SK-N-SH (cell line): Measurements from ENCODE around the gene FGGY. TPM values are rescaled to one million over a fixed set of nuclear protein-coding genes. Genes with fewer than 3 reads are reported as not detected.

Experiments
- CTCF ChIA-PET: fragments of 300-600, 350-600 bp; formaldehyde crosslinking; extraction: SDS; loops from one replicate; lab custom pipeline; 2021; lab: Yijun Ruan, JAX
- POLR2A ChIA-PET: fragments of 350-600 bp; sonication (Branson Sonifier 250); formaldehyde crosslinking; extraction: SDS; loops from one replicate; lab custom pipeline; 2020; ENCODE audit warnings: antibody characterized with exemption, inconsistent platforms; lab: Yijun Ruan, JAX
- DNase-seq: peaks from one replicate; pipeline ENCODE4 v3.0.0; 2012
- H2AFZ ChIP-seq: fragments of 200-600 bp; sonication (generic); 2 replicates; pipeline ENCODE4 v1.8.1; 2016; ENCODE audit warnings: antibody characterized with exemption, mild to moderate bottlenecking, low read depth
- H3F3A ChIP-seq: fragments of 200-600 bp; sonication (generic); replicated peaks from 2 replicates; pipeline ENCODE3; 2016; ENCODE audit warnings: antibody characterized with exemption, mild to moderate bottlenecking; ENCODE audit not compliant: insufficient read depth
- H3K27ac ChIP-seq, 2 experiments: fragments of 200-500 bp in 1 of 2; fragments of 200-600 bp in 1 of 2; sonication (Bioruptor generic) in 1 of 2; sonication (generic), shearing (Covaris generic) in 1 of 2; 2 replicates each; pipeline versions ENCODE4 v1.5.1 to v1.6.1; 2014 to 2016; ENCODE audit warnings: low read depth in 2 of 2, inconsistent platforms in 1 of 2, low read length in 1 of 2, mild to moderate bottlenecking in 1 of 2, mixed read lengths in 1 of 2
- H3K27me3 ChIP-seq: fragments of 200-600 bp; sonication (generic), shearing (Covaris generic); 2 replicates; pipeline ENCODE4 v1.6.1; 2016; ENCODE audit warnings: mixed run types; ENCODE audit not compliant: insufficient read depth
- H3K36me3 ChIP-seq, 2 experiments: fragments of 200-500 bp in 1 of 2; fragments of 200-600 bp in 1 of 2; sonication (Bioruptor generic) in 1 of 2; sonication (generic) in 1 of 2; replicated peaks in 1 of 2; 2 replicates each; pipeline versions ENCODE3 to v1.5.1; 2014 to 2016; ENCODE audit warnings: low read length in 1 of 2, mild to moderate bottlenecking in 1 of 2; ENCODE audit not compliant: insufficient read depth in 2 of 2, control insufficient read depth in 1 of 2
- H3K4me1 ChIP-seq, 2 experiments: fragments of 200-500 bp in 1 of 2; fragments of 200-600 bp in 1 of 2; sonication (Bioruptor generic) in 1 of 2; sonication (generic), shearing (Covaris generic) in 1 of 2; 2 replicates each; pipeline versions ENCODE4 v1.5.1 to v1.6.1; 2014 to 2016; ENCODE audit warnings: low read depth in 1 of 2, low read length in 1 of 2, mixed run types in 1 of 2; ENCODE audit not compliant: insufficient read depth in 2 of 2, control insufficient read depth in 1 of 2
- H3K4me2 ChIP-seq: fragments of 200-600 bp; sonication (generic), shearing (Covaris generic); 2 replicates; pipeline ENCODE4 v1.6.1; 2017; ENCODE audit warnings: mixed run types
- H3K4me3 ChIP-seq, 2 experiments: fragments of 200-500 bp in 1 of 2; fragments of 200-600 bp in 1 of 2; sonication (Bioruptor generic) in 1 of 2; sonication (generic), shearing (Covaris generic) in 1 of 2; 2 replicates each; pipeline versions ENCODE4 v1.5.1 to v1.8.1; 2014 to 2016; ENCODE audit warnings: low read depth in 2 of 2, inconsistent platforms in 1 of 2, low read length in 1 of 2, mild to moderate bottlenecking in 1 of 2, mixed read lengths in 1 of 2, moderate library complexity in 1 of 2
- H3K79me2 ChIP-seq: fragments of 200-600 bp; sonication (generic); 2 replicates; pipeline ENCODE4 v1.8.1; 2017; ENCODE audit warnings: mild to moderate bottlenecking; ENCODE audit not compliant: insufficient read depth
- H3K9ac ChIP-seq: fragments of 200-600 bp; sonication (generic); 2 replicates; pipeline ENCODE4 v1.6.1; 2017; ENCODE audit warnings: mixed run types
- H3K9me2 ChIP-seq: fragments of 200-600 bp; sonication (generic); 2 replicates; pipeline ENCODE4 v1.6.1; 2017; ENCODE audit warnings: mixed run types
- H3K9me3 ChIP-seq: fragments of 200-600 bp; sonication (generic); 2 replicates; pipeline ENCODE4 v1.6.1; 2017; ENCODE audit warnings: mixed run types, mild to moderate bottlenecking, moderate library complexity
- H4K20me1 ChIP-seq: fragments of 200-600 bp; sonication (generic); 2 replicates; pipeline ENCODE4 v1.6.1; 2017; ENCODE audit warnings: mild to moderate bottlenecking, mixed run types; ENCODE audit not compliant: insufficient read depth
- ELF1 ChIP-seq: IDR thresholded peaks from 2 replicates; pipeline ENCODE4 v1.4.0; 2012
- EP300 ChIP-seq, 2 experiments: IDR thresholded peaks; 2 replicates each; pipeline versions ENCODE4 v1.4.0 to v1.6.1; 2012; ENCODE audit warnings: borderline replicate concordance in 1 of 2, low read depth in 1 of 2, low read length in 1 of 2
- FOSL2 ChIP-seq: IDR thresholded peaks from 2 replicates; pipeline ENCODE4 v1.4.0; 2012; ENCODE audit warnings: low read depth, mild to moderate bottlenecking, moderate library complexity, borderline replicate concordance
- GABPA ChIP-seq: IDR thresholded peaks from 2 replicates; pipeline ENCODE4 v1.4.0; 2012; ENCODE audit warnings: low read depth, mild to moderate bottlenecking
- GATA2 ChIP-seq: sonication (generic); formaldehyde crosslinking; IDR thresholded peaks from 2 replicates; pipeline ENCODE4 v1.5.0; 2020; ENCODE audit warnings: mild to moderate bottlenecking, missing genetic modification reagents
- MEF2A ChIP-seq: IDR thresholded peaks from 2 replicates; pipeline ENCODE4 v1.4.0; 2012; ENCODE audit warnings: low read depth, borderline replicate concordance
- MXI1 ChIP-seq: IDR thresholded peaks from 2 replicates; pipeline ENCODE4 v1.6.1; 2012; ENCODE audit warnings: mild to moderate bottlenecking, low read depth, low read length, improper control_type of control experiment
- NFIC ChIP-seq: IDR thresholded peaks from 2 replicates; pipeline ENCODE4 v1.4.0; 2012; ENCODE audit warnings: borderline replicate concordance
- POLR2AphosphoS5 ChIP-seq: IDR thresholded peaks from 2 replicates; pipeline ENCODE4 v1.6.1; 2012; ENCODE audit warnings: low read depth, low read length
- RAD21 ChIP-seq: IDR thresholded peaks from 2 replicates; pipeline ENCODE4 v1.6.1; 2012; ENCODE audit warnings: mild to moderate bottlenecking, low read length
- RCOR1 ChIP-seq: fragments of 150-350 bp; IDR thresholded peaks from 2 replicates; pipeline ENCODE4 v1.6.1; 2017; ENCODE audit warnings: antibody characterized with exemption, low read length
- RFX5 ChIP-seq: IDR thresholded peaks from 2 replicates; pipeline ENCODE4 v1.6.1; 2012; ENCODE audit warnings: mild to moderate bottlenecking, improper control_type of control experiment, low read length
- RXRA ChIP-seq: IDR thresholded peaks from 2 replicates; pipeline ENCODE4 v1.4.0; 2012; ENCODE audit warnings: low read depth, mild to moderate bottlenecking, borderline replicate concordance
- TEAD4 ChIP-seq: IDR thresholded peaks from 2 replicates; pipeline ENCODE4 v1.4.0; 2012; ENCODE audit warnings: mild to moderate bottlenecking, borderline replicate concordance; ENCODE audit not compliant: insufficient read depth
- WGBS: methylation state at CpG from one replicate; pipeline ENCODE4 v1.1.6; 2017; ENCODE audit warnings: low lambda C conversion rate; 5-methylcytosine and 5-hydroxymethylcytosine counted together
- polyA plus RNA-seq, 3 experiments: library from polyadenylated mRNA; depleted of rRNA; stranded (reverse); fragments of >200 nt; gene quantifications; 2 replicates each; pipeline ENCODE4 v1.2.3, GENCODE V29; 2012
- TF ChIP-seq, protein P1 (sequence below): IDR thresholded peaks from 2 replicates; pipeline ENCODE4 v1.6.1; 2012; ENCODE audit warnings: mild to moderate bottlenecking, low read depth, low read length, moderate library complexity
- TF ChIP-seq, protein P2 (sequence below): IDR thresholded peaks from 2 replicates; pipeline ENCODE4 v1.4.0; 2012; ENCODE audit warnings: low read depth
- TF ChIP-seq, protein P3 (sequence below): IDR thresholded peaks from 2 replicates; pipeline ENCODE4 v1.4.0; 2012; ENCODE audit warnings: low read depth, borderline replicate concordance
- TF ChIP-seq, protein P4 (sequence below): fragments of 150-350 bp; IDR thresholded peaks from 2 replicates; pipeline ENCODE4 v1.6.1; 2017; ENCODE audit warnings: antibody characterized with exemption, low read length, low read depth, borderline replicate concordance
- TF ChIP-seq, protein P5 (sequence below): fragments of 150-350 bp; IDR thresholded peaks from 2 replicates; pipeline ENCODE4 v1.6.1; 2016; ENCODE audit warnings: mild to moderate bottlenecking, low read depth, low read length

Gene FGGY
- polyA plus RNA-seq, 1 of the 3 experiments (the other 2 are of a cell fraction): 10.3 TPM

DNA sequence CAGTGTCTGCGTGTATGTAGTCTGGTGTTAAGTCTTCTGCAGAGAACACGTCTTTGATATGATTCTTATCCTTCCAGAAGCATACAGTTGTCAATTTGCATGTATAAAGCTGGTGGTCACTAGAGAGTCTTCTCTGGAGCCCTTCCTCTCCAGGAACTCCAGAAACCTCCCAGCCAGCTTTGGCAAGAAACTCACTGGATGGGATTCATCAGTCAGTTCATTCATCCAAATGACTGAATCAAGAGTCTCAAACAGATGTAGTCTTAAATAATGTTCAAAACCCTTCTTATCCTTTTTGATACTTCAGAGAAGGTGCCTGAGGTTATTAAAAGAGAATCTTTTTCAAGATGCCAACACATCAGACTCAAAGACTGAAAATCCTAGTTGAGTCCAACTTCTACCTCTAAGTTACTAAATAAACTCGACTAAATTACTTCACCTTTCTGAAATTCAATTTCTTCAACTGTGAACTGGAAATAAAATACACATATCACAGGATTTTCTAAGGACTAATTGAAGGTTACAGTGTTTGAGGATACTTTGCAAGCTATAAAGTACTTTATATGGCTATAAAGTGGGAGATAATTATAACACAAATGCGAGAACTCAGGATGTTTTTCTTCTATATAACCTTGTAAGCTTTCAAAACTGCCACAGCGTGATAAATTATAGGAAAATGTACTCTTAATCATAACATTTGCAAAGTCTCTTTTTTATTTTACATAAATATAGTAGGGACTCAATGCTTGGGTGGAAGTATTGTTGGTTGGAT is 252.4 kb downstream of the FGGY start:
- DNase-seq: no peak
- TF ChIP-seq RFX5: no peak
- TF ChIP-seq RAD21: no peak
- TF ChIP-seq TEAD4: no peak
- TF ChIP-seq EP300 (IDR thresholded peaks at IDR 0.05; ENCODE audit: borderline replicate concordance in 1 of 2, low read depth in 1 of 2, low read length in 1 of 2): no peak
- Histone ChIP-seq H3K4me2 (no peak overlapping the region), H2AFZ (no peak overlapping the region), H3K36me3 (no peaks in the 10 kb centered on the region), H3K9ac (no peak overlapping the region), H3K79me2 (no peaks in the 10 kb centered on the region), H3K27ac (no peak overlapping the region), H3K27me3 (no peaks in the 10 kb centered on the region), H3F3A (no peaks in the 10 kb centered on the region), H3K4me3 (no peak overlapping the region), H3K4me1 (peaks cover 0 to 3% of the 10 kb centered on the region in 2 experiments; a peak in 1 of 4 replicates), H4K20me1 (no peaks in the 10 kb centered on the region), H3K9me3 (no peaks in the 10 kb centered on the region), H3K9me2 (no peaks in the 10 kb centered on the region)
- WGBS: 82% methylated on average over 5 of the region's 5 CpGs
- POLR2A ChIA-PET: no interaction called here
- CTCF ChIA-PET: interaction anchor here (1.0 to 1.3 kb wide), 2 partner anchors 35 to 150 kb away, joined by 3 read pairs; no protein-coding TSS in a partner anchor

DNA sequence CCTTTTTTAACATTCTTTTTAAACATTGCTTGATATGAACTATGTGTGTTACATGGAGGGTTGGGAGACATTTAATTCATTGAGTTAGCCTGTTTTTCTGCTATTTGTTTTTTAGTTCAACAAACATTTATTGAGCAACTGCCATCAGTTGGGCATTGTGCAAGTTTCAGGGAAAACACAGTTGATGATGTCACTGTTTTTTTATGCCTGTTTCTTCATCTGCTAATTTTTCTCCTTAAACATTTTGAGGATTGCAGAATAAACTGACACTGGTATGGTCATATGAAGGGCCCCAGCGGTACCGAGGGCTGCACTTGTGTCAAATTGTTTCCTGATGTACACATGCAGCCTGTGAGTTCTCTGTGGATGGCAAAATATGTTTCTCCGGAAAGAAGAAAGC is 253.0 kb downstream of the FGGY start:
- Histone ChIP-seq H2AFZ (no peak overlapping the region), H3F3A (no peaks in the 10 kb centered on the region), H3K27me3 (no peaks in the 10 kb centered on the region), H3K4me2 (no peak overlapping the region), H3K27ac (no peak overlapping the region), H3K9me3 (no peaks in the 10 kb centered on the region), H3K9me2 (no peaks in the 10 kb centered on the region), H3K36me3 (no peaks in the 10 kb centered on the region), H4K20me1 (no peaks in the 10 kb centered on the region), H3K79me2 (no peaks in the 10 kb centered on the region), H3K4me3 (no peak overlapping the region), H3K9ac (no peak overlapping the region), H3K4me1 (peaks cover 0 to 5% of the 10 kb centered on the region in 2 experiments; a peak in 1 of 4 replicates)
- DNase-seq: no peak
- 90% methylated on average over 3 of the region's 3 CpGs for WGBS
- POLR2A ChIA-PET: no interaction called here
- CTCF ChIA-PET: interaction anchor here (1.1 to 1.3 kb wide), 2 partner anchors 35 to 149 kb away, joined by 3 read pairs; no protein-coding TSS in a partner anchor
- TF ChIP-seq ELF1: no peak
- TF ChIP-seq RXRA: no peak
- no peak for TF ChIP-seq GABPA
- TF ChIP-seq FOSL2: no peak
- TF ChIP-seq, protein P1, sequence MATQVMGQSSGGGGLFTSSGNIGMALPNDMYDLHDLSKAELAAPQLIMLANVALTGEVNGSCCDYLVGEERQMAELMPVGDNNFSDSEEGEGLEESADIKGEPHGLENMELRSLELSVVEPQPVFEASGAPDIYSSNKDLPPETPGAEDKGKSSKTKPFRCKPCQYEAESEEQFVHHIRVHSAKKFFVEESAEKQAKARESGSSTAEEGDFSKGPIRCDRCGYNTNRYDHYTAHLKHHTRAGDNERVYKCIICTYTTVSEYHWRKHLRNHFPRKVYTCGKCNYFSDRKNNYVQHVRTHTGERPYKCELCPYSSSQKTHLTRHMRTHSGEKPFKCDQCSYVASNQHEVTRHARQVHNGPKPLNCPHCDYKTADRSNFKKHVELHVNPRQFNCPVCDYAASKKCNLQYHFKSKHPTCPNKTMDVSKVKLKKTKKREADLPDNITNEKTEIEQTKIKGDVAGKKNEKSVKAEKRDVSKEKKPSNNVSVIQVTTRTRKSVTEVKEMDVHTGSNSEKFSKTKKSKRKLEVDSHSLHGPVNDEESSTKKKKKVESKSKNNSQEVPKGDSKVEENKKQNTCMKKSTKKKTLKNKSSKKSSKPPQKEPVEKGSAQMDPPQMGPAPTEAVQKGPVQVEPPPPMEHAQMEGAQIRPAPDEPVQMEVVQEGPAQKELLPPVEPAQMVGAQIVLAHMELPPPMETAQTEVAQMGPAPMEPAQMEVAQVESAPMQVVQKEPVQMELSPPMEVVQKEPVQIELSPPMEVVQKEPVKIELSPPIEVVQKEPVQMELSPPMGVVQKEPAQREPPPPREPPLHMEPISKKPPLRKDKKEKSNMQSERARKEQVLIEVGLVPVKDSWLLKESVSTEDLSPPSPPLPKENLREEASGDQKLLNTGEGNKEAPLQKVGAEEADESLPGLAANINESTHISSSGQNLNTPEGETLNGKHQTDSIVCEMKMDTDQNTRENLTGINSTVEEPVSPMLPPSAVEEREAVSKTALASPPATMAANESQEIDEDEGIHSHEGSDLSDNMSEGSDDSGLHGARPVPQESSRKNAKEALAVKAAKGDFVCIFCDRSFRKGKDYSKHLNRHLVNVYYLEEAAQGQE: no peak
- TF ChIP-seq, protein P2, sequence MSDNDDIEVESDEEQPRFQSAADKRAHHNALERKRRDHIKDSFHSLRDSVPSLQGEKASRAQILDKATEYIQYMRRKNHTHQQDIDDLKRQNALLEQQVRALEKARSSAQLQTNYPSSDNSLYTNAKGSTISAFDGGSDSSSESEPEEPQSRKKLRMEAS: no peak
- TF ChIP-seq POLR2AphosphoS5: no peak
- TF ChIP-seq TEAD4: no peak
- no peak for TF ChIP-seq GATA2 (CRISPR knock-in tag)
- TF ChIP-seq, protein P3, sequence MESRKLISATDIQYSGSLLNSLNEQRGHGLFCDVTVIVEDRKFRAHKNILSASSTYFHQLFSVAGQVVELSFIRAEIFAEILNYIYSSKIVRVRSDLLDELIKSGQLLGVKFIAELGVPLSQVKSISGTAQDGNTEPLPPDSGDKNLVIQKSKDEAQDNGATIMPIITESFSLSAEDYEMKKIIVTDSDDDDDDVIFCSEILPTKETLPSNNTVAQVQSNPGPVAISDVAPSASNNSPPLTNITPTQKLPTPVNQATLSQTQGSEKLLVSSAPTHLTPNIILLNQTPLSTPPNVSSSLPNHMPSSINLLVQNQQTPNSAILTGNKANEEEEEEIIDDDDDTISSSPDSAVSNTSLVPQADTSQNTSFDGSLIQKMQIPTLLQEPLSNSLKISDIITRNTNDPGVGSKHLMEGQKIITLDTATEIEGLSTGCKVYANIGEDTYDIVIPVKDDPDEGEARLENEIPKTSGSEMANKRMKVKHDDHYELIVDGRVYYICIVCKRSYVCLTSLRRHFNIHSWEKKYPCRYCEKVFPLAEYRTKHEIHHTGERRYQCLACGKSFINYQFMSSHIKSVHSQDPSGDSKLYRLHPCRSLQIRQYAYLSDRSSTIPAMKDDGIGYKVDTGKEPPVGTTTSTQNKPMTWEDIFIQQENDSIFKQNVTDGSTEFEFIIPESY: no peak
- TF ChIP-seq, protein P4, sequence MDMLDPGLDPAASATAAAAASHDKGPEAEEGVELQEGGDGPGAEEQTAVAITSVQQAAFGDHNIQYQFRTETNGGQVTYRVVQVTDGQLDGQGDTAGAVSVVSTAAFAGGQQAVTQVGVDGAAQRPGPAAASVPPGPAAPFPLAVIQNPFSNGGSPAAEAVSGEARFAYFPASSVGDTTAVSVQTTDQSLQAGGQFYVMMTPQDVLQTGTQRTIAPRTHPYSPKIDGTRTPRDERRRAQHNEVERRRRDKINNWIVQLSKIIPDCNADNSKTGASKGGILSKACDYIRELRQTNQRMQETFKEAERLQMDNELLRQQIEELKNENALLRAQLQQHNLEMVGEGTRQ: no peak
- no peak for TF ChIP-seq RCOR1
- no peak for TF ChIP-seq RFX5
- TF ChIP-seq, protein P5, sequence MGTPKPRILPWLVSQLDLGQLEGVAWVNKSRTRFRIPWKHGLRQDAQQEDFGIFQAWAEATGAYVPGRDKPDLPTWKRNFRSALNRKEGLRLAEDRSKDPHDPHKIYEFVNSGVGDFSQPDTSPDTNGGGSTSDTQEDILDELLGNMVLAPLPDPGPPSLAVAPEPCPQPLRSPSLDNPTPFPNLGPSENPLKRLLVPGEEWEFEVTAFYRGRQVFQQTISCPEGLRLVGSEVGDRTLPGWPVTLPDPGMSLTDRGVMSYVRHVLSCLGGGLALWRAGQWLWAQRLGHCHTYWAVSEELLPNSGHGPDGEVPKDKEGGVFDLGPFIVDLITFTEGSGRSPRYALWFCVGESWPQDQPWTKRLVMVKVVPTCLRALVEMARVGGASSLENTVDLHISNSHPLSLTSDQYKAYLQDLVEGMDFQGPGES: no peak
- TF ChIP-seq MEF2A: no peak
- TF ChIP-seq NFIC: no peak
- TF ChIP-seq MXI1: no peak
